Measurements from ENCODE around the gene PDIA5.

DNA sequence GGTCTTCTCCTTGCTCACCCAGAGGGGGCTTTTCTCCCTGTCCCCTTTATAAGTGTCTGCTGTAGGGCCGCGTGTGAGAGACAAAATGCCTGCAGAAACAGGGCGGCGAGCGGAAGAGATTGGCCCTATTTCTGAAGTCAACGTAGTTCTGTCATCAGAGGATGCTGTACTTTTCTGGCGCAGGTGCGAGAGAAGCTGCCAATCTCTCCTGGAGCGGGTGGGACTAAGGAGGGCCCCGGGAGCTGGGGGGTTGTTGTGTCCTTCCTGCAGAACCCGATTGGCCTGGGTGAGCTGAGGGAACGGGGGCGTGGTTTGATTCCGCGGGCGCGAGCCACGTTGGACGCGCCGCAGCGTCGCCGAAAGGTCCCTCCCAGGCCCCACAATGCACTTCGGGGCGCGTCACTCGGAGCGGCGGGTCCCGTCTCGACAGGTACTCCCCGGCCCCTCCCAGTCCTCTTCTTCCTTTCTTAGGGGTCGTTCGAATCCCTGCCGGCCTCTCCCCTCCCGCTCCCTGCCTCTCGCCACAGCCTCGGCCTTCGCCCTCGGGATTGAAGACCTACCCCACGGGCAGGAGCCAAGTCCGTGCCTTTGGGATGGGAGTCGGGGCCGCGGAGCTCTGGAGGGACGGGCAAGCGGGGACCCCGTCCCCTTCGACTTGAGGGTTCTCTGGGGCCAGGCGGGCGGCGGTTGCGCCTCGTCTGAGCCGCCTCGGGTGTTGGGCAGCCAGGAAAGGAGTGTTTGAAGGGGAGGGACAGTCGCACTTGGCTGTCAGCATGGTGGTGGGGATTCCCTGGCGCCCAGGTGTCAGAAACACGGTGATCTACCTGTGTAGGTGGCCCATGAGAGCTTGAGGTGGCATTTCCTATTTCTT, 135.0 kb downstream of the PDIA5 start, which contains the start of gene SEC22A:
- TF ChIP-seq SIN3A (IDR thresholded peaks at IDR 0.05; ENCODE audit: borderline replicate concordance, insufficient read depth, low read length) (no peak; the same call in 1 of the 2 replicates), REST (IDR thresholded peaks at IDR 0.05; ENCODE audit: insufficient read depth in 1 of 2, low read depth in 2 of 2, low read length in 2 of 2) (no peak), TAF1 (IDR thresholded peaks at IDR 0.05; ENCODE audit: borderline replicate concordance, insufficient read depth, low read length) (no peak), POLR2AphosphoS5 (IDR thresholded peaks at IDR 0.05; ENCODE audit: low read depth, low read length) (peak; percentile 69; the same call in 1 of the 2 replicates), FOXP2 (optimal IDR thresholded peaks at IDR 0.05; ENCODE audit: borderline replicate concordance, extremely low read depth, extremely low read length, insufficient read depth) (peak; percentile 78)
